MV-4-11 (cell line): ENCODE measurements around the gene DISP3.

Experiments
- DNase-seq: peaks from one replicate; lab custom pipeline; 2025; lab: John Stamatoyannopoulos, UW

The DISP3 gene

DNA sequence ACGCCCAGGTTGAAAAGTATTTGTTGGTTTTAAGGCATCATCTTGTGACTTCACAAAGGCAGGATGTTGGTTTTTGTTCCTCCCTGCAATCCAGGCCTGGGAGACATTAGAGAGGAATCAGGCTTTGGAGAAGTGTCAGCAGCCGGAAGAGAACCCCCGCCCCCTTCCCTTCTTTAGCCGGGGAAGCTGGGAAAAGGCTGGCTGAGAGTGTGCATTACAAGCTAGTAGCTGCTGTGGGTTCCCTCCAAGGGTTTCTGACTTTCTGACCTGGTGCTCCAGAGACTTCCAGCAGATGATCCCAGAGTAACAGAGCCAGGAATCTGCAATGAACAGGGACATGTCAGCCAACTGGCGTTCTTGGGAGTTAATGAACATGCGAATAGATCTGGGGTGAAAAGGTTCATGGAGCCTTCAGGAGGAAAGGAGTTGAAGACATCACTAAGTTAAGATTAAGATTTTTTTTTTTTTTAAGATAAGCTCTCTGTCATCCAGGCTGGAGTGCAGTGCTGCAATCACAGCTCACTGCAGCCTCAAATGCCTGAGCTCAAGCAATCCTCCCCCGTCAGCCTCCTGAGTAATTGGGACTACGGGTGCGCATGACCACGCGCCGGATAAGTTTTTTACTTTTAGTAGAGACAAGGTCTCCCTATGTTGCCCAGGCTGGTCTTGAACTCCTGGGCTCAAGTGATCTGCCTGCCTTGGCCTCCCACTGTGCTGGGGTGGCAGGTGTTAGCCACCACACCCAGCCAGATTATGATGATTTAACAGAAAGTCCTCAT, 7.5 kb downstream of the DISP3 start:
- DNase-seq: no peak

DNA sequence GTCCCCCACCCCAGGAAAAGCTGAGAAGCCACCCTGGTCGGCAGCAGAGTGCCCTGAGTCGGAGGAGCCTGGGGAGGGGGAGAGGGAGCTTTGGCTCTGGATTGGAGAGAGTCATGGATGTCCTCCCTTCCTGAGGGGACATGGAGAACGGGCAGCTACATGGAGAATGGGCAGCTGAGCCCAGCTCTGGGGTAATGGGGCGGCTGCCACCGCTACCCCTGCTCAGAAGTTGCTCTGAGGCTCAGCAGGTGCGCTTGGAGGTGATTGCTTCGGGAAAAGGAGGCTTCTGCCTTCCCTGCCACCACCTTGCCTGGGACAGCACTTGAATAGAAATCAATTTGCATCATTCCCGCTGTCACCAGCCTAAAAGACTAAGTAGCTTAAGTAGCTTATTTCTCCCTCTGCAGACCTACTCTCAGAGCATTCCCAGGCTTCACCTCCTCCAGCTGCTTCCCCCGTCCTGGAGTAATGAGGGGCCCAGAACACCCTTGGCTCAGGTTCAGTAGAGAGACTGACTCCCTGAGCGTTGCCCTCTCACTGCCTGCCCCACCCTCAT, 8.3 kb downstream of the DISP3 start:
- no peak for DNase-seq

DNA sequence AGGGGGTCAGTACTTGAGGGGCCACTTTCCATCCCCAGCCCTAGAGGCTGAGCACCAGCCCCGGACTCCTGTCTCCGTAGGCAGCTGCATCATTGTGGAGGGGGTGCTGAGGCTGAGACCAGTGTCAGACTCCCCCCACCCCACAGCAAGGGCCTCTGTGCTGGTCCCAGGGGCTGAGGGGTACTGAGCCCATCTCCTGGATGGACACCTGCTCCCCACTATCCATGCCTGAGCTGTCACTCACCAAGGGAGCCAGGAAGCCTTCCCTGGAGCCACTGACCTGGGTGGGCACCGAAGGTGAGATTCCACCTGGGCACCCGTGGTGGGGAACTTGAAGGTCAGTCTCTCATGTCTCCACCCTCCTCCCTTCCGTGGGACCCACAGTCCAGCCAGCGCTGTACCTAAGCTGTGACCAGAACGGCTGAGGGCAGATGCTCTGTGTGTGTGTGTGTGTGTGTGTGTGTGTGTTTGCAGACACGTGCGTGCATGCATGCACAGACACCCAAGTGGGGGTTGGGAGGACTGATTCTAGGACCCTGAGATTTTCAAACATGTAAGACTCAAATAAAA, 9.3 kb downstream of the DISP3 start:
- DNase-seq: no peak

DNA sequence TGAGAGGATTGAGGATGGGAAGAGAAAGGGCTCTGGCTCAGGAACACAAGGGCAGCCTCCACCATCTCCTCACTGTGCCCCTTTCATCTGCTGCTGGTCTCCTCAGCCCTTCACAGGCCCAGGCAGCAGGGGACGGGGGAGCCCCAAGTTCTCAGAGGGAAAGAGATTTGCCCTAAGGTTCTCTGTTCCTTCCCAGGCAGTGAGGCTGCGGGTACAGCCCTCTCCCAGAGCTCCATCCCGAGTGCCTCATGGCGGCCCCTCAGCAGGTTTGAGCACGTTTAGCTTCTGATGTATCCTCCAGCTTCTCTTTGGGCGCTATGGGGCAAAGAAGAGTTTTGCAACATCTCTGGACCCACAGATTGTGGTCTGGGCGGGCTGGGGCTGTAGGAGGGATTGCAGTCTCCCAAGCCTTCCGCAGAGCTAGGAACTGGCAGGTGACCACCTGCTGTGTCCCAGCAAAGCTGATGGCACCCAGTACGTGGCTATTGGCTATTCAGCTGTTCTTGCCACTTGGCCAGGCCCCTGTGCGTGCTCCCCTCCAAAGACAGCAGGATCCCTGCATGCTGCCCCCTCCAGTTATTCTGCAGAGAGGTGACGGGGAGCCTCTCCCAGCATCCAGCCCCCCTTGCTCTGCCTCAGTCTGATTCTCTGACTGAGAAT, 10.1 kb downstream of the DISP3 start:
- no peak for DNase-seq

DNA sequence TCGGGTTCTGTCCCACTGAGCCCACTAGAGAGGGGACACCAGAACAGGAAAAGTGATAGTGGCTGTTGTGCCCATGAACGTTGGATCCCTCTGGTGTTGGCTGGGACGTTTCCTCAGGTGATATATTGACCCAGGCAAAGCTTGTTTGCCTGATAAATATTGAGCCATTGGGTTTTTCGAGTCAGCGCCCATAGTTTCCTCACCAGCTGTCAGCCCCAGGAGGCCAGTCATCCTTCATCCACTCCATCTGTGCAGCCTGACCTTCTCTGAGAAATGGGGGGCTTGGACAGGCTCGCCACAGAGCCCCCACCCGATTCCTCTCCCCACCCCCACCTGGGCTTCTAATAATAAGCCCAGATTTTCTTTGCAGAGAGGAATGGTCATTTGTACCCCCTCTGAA, 13.3 kb downstream of the DISP3 start:
- no peak for DNase-seq

DNA sequence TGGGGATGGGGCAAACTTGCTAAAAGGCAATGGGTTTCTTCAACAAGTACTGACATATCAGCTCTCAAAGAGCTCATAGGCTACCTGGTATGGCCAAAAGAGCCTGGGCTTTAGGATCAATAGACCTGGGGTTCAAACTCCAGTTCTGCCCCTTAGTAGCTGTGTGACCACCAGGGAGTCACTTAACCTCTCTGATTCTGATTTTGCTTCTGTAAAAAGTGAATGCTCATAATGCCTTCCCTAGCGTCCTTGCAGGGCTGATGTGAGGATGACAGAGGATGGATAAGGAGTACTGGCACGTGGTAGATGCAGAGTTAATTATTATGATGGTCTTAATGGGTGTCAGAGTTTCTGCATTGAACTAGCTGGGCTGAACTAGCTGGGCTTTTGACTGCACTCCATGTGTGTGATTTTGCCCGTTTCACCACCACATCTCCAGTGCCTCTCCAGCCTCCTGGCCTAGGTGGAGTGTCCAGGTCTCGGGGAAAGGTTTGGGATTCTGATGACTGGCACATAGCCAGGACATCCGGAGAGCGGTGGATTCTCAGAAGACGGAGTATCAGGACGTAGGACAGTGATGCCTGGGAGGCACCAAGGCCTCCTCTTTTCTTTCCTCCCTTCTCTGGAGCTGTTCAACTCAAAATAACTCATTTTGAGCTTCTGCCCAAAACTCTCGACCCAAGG, 15.2 kb downstream of the DISP3 start:
- DNase-seq: no peak

DNA sequence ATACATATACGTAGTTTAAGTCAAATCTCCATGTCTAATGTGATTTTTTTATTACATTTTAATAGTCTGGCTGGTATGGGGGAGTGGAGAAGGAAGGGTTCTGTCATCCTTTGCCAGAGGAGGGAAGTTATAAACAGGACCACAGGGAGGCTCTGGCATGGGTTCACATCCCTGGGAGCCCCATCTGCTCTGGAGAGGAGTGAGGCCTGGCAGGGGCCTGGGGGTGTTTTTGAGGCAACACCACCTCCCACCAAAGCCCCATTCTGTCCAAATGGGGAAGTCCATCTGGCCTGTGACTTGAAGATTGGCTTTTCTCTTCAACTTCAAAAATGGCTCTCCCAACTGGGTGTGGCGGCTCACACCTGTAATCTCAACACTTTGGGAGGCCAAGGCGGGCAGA, 15.8 kb downstream of the DISP3 start:
- no peak for DNase-seq

DNA sequence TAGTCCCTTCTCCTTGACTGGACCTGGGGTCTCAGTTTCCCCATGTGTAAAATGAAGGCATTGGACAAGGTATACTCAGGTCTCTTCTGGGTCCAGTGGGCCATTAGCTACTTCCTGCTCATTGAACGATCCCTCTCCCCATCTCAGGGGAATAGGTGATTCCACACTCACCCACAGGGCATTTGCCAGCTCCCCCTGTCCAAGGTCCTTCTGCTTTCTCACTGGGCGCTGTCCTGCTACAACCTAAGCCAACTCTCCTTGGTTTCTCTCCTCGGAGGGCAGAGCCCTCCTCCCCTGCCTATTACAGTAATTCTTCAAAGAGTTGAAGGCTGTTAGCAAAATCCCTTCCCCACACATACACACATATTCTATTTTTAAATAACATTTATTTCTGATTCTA, 16.6 kb downstream of the DISP3 start:
- DNase-seq: no peak

DNA sequence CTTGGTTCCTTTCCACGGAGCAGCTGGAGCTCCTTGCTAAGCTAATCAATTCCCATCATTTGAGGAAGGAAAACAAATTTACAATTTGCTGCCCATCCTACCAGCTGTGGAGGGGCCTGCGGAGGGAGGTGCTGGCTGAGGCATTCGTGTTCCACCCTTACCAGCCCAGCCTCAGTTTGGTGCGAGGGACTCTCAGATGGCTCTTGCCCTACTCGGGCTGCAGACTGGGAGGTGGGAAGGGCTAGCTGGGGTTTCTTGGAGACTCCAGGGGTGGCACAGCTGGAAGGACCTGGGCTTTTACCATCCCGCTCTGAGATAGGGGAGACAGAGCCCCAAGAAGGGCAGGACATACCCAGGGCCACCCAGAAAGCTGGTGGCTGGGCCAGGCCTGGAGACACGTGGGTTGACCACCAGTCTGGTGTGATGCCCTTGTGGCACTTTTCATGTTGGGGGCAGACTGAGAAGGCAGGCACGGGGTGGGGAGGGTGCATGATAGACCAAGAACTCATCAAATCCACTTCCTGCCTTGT, 17.7 kb downstream of the DISP3 start:
- DNase-seq: no peak

DNA sequence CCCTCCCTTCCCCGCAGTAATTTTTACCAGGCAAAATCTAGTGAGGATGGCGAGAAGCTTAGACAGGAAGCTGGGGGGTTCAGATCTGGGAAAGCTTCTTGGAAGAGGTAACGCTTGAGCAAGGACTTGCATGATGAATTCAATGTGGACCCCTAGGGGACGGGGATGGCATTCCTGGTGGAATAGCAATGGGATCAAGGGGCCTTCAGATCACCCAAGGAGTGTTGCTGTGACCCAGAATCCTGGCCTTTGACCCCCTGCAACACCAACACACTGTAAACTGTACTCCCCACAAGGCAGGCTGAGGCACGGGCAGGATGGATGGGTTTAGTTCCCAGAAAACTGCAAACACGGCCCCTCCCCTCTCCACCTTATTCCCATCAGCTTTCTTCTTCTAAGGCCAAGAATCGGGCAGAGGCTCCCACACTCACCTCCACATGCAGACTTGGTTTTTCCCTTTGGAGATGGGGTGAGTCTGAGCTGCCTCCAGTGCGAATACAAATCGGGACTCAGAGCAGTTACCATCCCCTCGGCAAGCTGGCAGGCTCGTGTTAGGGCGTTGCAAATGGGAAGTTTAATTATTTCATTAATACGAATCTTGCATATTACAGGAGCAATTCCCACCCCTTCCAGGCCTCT, 20.1 kb downstream of the DISP3 start:
- DNase-seq: no peak

DNA sequence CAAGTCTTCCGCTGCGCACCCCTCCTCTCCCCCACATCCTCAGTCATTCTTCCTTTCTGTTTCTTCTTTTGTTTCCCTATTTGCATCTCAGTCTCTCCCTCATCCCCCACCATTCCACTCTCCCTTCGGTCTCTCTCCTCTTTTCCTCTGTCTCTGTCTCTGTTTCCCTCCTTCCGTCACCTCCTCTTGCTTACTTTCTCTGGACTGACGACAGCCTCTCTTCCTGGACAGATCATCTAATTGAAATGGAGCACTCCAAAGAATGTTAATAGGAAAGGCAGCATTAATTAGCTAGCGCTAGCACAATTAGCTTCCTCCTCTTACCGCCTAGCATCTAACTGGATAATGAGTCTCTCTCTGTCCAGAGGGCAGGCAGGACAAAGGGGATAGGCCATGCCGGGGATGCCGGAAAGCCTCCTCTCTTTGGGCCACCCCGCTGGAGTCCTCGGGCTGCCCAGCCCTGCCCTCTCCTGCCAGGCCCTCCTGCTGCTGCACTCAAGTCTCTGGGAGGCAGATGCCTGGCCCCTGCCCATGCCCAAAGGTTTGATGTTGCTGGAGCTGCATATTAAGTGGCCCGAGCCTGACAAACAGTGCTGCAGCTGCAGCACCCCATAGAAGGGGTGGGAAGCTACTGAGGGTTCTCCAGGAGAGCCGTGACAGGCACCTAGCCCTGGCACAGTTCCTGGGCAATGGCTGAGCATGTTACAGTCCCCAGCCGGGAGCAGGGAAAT, 20.8 kb downstream of the DISP3 start:
- no peak for DNase-seq

DNA sequence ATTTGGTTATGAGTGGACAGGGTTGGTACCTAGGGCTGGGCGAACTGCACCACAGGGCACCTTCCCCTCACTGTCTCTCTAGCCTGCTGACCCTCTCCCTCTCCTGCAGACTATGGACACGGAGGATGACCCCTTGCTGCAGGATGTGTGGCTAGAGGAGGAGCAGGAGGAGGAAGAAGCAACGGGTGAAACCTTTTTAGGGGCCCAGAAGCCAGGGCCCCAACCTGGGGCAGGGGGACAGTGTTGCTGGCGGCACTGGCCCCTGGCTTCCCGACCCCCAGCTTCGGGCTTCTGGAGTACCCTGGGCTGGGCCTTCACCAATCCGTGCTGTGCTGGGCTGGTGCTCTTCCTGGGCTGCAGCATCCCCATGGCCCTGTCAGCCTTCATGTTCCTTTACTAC, 21.9 kb downstream of the DISP3 start:
- DNase-seq: no peak

DNA sequence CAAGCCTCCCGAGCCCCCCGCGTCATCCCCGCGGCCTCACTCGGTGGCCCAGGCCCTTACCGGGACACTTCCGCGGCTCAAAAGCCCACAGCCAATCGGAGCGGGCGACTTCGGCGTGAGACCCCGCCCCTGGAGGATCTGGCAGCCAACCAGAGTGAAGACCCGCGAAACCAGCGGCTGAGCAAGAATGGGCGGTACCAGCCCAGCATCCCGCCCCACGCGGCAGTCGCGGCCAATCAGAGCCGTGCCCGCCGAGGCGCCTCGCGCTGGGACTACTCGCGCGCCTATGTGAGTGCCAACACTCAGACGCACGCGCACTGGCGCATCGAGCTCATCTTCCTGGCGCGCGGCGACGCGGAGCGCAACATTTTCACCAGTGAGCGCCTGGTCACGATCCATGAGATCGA, 22.5 kb downstream of the DISP3 start:
- no peak for DNase-seq

DNA sequence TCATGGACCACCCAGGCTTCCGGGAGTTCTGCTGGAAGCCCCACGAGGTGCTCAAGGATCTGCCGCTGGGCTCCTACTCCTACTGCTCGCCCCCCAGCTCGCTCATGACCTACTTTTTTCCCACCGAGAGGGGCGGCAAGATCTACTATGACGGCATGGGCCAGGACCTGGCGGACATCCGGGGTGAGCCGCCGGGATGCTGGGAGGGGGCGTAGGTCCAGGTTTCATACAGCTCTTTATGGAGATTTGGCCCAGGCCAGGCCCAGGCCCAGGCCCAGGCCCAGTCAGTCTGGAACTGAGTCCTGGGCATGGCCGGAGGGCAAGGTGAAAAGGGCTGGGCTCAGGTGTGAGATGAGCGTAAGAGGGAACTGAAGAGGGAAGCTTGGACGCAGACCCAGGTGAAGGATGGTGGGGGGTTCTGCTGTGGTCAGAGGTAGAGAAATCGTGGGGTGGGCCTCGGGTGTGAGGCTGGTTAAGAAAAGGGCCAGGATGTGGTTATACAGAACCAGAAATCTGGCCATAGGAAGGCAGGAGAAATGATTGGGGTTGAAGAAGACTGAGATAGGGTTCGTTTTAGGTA, 23.0 kb downstream of the DISP3 start:
- no peak for DNase-seq

DNA sequence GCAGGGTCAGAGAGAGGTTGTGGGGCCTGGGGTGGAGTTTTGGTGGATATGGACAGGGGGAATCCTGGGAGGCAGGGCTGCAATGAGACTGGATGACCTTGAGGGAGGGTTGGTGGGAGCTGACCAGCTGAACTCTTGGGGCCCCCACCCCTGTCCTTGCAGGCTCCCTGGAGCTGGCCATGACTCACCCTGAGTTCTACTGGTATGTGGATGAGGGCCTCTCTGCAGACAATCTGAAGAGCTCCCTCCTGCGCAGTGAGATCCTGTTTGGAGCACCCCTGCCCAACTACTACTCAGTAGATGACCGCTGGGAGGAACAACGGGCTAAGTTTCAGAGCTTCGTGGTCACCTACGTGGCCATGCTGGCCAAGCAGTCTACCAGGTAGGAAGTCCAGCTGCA, 23.6 kb downstream of the DISP3 start:
- DNase-seq: no peak

DNA sequence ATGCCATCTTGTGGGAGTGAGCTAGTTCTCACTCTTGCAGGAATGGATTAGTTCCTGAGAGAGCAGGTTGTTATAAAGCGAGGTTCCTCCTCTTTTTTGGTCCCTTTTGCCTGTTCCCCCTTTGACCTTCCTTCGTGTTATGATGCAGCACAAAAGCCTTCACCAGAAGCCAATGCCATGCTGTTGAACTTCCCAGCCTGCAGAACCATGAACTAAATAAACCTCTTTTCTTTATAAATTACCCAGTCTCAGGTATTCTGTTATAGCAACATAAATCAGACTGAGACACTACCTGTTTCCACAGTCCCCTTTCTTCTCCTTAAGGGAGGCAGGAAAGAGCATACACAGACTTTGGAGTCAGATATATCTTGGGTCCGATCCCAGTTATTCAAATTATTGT, 25.6 kb downstream of the DISP3 start:
- no peak for DNase-seq

DNA sequence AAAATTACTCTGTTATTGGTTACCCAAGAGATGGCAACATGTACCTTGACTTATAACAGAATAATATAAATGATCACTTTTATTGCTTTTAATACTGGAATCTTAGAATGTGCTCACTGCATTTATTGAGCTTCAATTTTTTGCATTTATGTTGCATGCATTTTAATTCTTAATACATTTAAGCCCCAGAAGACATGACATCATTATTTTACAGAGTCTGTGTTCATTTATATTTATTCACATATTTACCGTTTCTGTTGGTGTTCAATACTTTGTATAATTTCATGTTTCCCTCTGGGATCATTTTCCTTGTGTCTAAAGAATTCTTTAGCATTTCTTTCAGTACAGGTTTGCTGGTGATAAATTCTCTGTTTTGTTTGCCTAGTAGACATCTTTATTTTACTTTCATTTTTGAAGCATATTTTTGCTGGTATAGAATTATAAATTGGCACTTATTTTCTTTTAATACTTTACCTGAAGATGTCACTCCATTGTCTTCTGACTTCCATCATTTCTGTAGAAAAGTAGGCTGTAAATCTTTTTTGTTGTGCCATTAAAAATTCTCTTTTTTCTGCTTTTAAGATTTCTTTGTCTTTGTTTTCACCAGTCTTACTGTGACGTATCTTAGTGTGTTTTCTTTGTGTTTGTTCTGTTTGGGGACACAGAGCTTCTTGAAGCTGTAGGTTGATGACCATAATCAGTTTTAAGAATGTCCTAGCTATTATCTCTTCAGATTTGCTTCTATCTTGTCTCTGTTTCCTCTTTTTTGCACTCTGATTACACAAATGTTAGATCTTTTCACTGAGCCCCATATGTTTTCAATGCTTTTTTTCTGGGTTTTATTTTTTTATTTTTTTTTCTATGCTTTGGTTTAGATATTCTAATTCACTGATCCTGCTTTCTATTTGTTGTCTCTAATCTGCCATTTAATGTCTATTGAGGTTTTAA, 26.9 kb downstream of the DISP3 start:
- no peak for DNase-seq

DNA sequence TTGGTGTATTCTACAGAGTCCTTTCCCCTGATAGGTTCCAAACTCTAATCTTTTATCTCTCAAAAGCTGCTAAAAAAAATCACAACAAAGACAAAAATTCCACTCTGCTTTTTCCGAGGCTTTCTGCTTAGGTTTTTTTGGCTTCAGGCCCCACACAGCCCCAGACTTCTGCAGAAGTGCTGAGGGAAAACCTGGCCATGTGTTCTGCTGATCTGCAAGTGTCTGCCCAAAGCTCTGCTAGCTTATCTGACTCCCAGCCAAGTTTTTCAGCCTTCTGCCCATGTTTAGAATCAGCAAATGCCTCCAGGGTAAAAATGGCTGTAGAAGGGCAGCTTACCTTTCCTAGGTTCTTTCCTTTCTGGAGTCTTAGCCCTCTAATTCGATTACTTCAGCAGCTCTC, 28.4 kb downstream of the DISP3 start:
- no peak for DNase-seq

DNA sequence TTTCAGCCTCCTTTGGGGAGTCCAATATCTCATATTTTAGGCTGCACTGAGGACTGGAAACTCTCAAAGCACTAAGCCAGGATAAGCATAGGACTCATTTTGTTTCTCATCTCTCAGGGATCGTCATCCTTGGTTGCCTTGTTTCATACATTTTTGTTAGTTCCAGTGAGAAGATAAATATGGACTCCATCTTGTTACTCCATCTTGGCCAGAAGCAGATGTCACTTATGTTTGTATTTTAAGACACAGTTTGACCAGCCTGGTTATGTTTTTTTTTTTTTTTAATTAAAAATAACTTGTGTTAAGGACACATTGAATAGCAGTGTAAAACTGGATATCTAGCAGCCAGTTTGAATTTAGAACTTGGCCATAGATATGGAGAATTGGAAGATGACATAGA, 34.7 kb downstream of the DISP3 start:
- no peak for DNase-seq

DNA sequence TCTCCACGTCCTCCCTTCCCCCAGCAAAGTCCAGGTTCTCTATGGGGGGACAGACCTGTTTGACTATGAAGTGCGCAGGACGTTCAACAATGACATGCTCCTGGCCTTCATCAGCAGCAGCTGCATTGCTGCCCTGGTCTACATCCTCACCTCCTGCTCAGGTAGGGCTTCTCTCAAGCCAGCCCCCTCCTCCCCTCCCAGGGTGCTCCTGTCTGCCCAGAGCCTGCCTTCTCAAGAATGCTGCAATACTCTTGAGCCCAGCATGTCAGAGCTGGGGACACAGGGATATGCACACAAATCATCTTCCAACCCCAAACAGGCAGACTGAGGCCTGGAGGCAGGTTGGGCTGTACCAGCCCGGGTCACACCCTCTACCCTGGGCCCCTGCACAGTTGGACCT, 35.4 kb downstream of the DISP3 start:
- no peak for DNase-seq
